ENCODE measurements around the gene GRIN3B. TPM values are rescaled to one million over a fixed set of nuclear protein-coding genes. Genes with fewer than 3 reads are reported as not detected.

The GRIN3B gene
- total and polyA plus RNA-seq, 2 of the 8 experiments (the other 6 are each of a cell fraction or from before 2014, with no cell fraction given) = 0.45 to 1.0 TPM

GRCh38 chr19:1039646-1040475, 39.6 kb downstream of the GRIN3B start, which contains the start of gene ABCA7 (continued):
- no peak for TF ChIP-seq CHD7 (IDR thresholded peaks at IDR 0.05; ENCODE audit: insufficient replicate concordance, low read length)
- TF ChIP-seq EP300 (IDR thresholded peaks at IDR 0.05; ENCODE audit: borderline replicate concordance in 1 of 2, low read depth in 2 of 2, low read length in 2 of 2) = no peak
- peak; percentile 22 to 70; a peak in 2 of 4 replicates for TF ChIP-seq SIN3A (conservative IDR thresholded peaks at IDR 0.05 in 1 of 2, IDR thresholded peaks at IDR 0.05 in 1 of 2; ENCODE audit: low read depth in 1 of 2, low read length in 2 of 2)
- TF ChIP-seq PHF8 (conservative IDR thresholded peaks at IDR 0.05; ENCODE audit: low read depth, low read length) = no peak
- TF ChIP-seq ASH2L (IDR thresholded peaks at IDR 0.05; ENCODE audit: low read length) = no peak
- TF ChIP-seq KDM1A (IDR thresholded peaks at IDR 0.05; ENCODE audit: borderline replicate concordance, low read length) = 0 out of 2 replicates have a peak, but pooled peaks have one; percentile 6
- TF ChIP-seq GABPA (IDR thresholded peaks at IDR 0.05; ENCODE audit: borderline replicate concordance, insufficient read depth, low read length) = peak; percentile 49; the same call in 1 of the 2 replicates

Measured in H1 (cell line).